Cardiac septum (tissue), 1 donor: ENCODE results near the gene AVP. TPM values are rescaled to one million over a fixed set of nuclear protein-coding genes. Genes with fewer than 3 reads are reported as not detected.
"Not testable (repeated sequence)": the region's sequence is repeated elsewhere in the genome, so short reads cannot be mapped to it uniquely, and the experiment has no call there.

ENCODE experiments used
- DNase-seq: peaks from one replicate; pipeline ENCODE4 v3.0.0-alpha.2; 2020; ENCODE audit warnings: low spot score
- intact Hi-C: fragments of 100-400 bp; cut with DNase I; formaldehyde crosslinking; loops from one replicate; pipeline ENCODE4 v1.14.0; 2022
- long read RNA-seq: library from polyadenylated mRNA; unstranded; transcript quantifications from one replicate; pipeline ENCODE4 v2.0.0, GENCODE V29; 2021
- total RNA-seq: library from RNA; stranded (reverse); fragmentation: NEBNext Ultra II Directional; extraction: Animal tissue kit (Norgen Biotek cat#: 25700); gene quantifications from one replicate; pipeline ENCODE4 v1.2.1, GENCODE V29; 2021
- donor health status: DM: no; HTN: no; CAD: no.

Gene AVP, protein sequence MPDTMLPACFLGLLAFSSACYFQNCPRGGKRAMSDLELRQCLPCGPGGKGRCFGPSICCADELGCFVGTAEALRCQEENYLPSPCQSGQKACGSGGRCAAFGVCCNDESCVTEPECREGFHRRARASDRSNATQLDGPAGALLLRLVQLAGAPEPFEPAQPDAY
- total RNA-seq = not detected
- long read RNA-seq = 0 reads

DNA sequence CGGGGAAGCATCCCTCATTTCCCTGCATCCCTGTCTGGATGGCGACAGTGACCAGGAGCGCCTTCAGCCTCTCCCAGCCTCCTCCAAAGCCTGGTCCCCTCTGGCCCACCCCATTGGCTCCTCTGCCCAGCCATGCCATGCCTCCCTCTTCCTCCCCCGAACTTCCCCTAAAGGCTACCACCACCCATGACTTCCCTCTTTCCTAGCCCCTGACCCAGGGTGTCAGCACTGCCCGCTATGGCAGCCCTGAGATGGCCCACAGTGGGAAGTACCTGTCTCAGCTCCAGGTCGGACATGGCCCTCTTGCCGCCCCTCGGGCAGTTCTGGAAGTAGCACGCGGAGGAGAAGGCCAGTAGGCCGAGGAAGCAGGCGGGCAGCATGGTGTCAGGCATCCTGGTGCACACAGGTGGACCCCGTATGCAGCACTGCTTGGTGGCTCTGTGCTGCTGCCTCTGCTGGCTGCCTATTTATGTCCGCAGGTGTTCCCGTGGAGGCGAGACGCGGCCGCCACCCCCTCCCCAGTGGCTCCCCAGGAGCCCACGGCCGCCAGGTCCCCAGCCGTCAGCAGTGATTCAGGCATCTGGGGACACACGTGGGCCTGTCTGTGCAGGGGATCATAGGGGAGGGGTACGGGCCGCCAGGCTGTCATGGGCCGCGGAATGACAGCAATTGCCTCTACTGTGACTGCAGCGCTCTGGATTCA is at the start of gene AVP:
AVP (minus strand) TSS at position 442 of the 703 bp plus-strand sequence; CDS start at position 392, 50 bp downstream.
- DNase-seq = no peak
- intact Hi-C loops = no loop called here

- DNase-seq = no peak
- intact Hi-C loops = no loop called here
These were observed 49.6 kb upstream of the AVP start for GRCh38 chr20:3134151-3134550.

- DNase-seq = no peak
- intact Hi-C loops = no loop called here
These were observed 48.6 kb upstream of the AVP start for GRCh38 chr20:3133155-3133554.

- intact Hi-C loops = no loop called here
- DNase-seq = no peak
These were observed 45.6 kb upstream of the AVP start for GRCh38 chr20:3130051-3130600.

- DNase-seq = no peak
- intact Hi-C loops = no loop called here
These were observed 44.6 kb upstream of the AVP start for GRCh38 chr20:3129094-3129493.

- intact Hi-C loops = no loop called here
- no peak for DNase-seq
These were observed 43.9 kb upstream of the AVP start for GRCh38 chr20:3128275-3128984.

GRCh38 chr20:3126527-3126859 is 42.0 kb upstream of the AVP start:
- intact Hi-C loops = no loop called here
- no peak for DNase-seq

- DNase-seq, intact Hi-C loops: not testable (repeated sequence)
These were observed 41.4 kb upstream of the AVP start for GRCh38 chr20:3125776-3126526.

DNA sequence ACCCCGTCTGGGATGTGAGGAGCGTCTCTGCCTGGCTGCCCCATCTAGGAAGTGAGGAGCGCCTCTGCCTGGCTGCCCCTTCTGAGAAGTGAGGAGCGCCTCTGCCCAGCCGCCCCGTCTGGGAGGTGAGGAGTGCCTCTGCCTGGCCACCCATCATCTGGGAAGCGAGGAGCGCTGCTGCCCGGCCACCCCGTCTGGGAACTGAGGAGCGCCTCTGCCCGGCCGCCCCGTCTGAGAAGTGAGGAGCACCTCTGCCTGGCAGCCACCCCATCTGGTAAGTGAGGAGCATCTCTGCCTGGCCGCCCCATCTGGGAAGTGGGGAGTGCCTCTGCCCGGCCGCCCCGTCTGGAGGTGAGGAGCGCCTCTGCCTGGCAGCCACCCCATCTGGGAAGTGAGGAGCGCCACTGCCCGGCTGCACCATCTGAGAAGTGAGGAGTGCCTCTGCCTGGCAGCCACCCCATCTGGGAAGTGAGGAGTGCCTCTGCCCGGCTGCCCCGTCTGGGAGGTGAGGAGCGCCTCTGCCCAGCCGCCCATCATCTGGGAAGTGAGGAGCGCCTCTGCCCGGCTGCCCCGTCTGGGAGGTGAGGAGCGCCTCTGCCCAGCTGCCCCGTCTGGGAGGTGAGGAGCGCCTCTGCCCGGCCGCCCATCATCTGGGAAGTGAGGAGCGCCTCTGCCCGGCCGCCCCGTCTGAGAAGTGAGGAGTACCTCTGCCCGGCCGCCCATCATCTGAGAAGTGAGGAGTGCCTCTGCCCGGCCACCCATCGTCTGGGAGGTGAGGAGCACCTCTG is 40.4 kb upstream of the AVP start:
- intact Hi-C loops = not testable (repeated sequence)
- peak; percentile 60 for DNase-seq

DNA sequence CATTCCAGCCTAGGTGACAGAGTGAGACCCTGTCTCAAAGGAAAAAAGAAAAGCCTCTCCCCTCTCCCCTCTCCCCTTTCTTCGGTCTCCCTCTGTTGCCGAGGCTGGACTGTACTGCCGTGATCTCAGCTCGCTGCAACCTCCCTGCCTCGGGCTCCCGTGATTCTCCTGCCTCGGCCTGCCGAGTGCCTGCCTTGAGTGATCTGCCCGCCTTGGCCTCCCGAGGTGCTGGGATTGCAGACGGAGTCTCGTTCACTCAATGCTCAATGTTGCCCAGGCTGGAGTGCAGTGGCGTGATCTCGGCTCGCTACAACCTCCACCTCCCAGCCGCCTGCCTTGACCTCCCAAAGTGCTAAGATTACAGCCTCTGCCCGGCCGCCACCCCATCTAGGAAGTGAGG is 39.6 kb upstream of the AVP start:
- intact Hi-C loops = not testable (repeated sequence)

GRCh38 chr20:3123542-3123941 is 39.0 kb upstream of the AVP start:
- no peak for DNase-seq
- intact Hi-C loops = no loop called here

More for the DNA sequence above, 39.6 kb upstream of the AVP start:
- DNase-seq = not testable (repeated sequence)

GRCh38 chr20:3121955-3122610 is 37.6 kb upstream of the AVP start:
- DNase-seq = no peak
- intact Hi-C loops = no loop called here

DNA sequence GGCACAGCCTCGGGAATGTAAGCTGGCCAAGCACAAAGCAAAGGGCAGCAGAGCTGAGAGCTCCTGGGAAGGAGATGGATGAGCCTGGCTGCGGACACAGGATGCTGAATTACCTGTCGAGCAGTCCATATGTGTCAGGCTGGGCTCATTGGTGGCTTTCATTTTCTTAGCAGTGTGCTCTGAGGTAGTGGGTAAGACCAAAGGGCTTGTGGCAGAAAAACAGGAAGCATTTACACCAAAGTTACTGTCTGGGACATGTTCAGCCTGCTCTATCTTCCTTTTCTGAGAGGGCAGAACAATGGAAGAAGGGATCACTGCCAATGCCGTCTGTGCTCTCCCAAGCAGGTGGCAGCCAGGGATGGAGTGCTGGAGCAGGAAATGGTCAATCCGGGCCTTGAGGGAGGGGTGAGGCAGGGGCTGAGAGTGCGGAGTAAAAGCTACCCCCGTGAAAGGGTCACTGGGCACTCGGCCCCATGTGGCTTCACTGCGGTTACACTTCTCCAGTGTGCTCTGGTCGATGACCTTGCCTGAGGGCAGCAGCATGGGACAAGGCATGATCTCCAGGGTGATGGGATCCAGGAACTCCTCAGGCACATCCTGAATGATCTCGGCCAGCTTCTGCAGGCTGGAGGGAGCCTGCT is 36.9 kb upstream of the AVP start:
- intact Hi-C loops = no loop called here
- no peak for DNase-seq

DNA sequence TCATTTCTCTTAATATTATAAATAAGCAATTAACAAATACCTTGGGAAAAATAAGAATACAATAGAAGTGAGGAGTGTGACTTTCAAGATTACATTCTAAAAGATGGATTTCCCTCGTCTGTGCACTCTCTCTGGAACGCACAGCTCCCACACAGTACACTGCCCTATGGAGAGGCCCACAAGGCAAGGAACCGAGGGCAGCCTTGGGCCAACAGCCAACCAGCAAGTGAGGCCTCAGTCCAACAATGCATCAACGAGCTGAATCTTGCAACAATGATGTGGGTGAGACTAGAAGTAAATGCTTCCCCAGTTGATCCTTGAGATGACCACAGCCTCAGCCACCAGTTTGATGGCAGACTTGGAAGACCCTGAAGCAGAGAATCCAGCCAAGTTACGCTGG is 34.5 kb upstream of the AVP start:
- no peak for DNase-seq
- intact Hi-C loops = loop anchor here (5.0 kb wide), 1 partner anchor 67 kb away; no protein-coding TSS in a partner anchor

DNA sequence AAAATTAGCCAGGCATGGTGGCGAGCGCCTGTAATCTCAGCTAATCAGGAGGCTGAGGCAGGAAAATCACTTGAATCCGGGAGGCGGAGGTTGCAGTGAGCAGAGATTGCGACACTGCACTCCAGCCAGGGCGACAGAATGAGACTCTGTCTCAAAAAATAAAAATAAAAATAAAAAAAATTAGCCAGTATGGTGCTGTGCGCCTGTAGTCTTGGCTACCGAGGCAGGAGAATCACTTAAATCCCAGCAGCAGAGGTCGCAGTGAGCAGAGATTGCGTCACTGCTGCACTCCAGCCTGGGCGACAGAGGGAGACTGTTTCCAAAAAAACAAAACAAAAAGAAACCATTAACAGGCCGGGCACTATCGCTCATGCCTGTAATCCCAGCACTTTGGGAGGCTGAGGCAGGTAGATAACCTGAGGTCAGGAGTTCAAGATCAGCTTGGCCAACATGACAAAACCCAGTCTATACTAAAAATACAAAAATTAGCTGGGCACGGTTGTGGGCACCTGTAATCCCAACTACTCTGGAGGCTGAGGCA is 33.4 kb upstream of the AVP start:
- intact Hi-C loops = loop anchor here (5.0 kb wide), 1 partner anchor 66 kb away; no protein-coding TSS in a partner anchor
- not testable (repeated sequence) for DNase-seq

- no peak for DNase-seq
These were observed 31.8 kb upstream of the AVP start for GRCh38 chr20:3116341-3116740.

DNA sequence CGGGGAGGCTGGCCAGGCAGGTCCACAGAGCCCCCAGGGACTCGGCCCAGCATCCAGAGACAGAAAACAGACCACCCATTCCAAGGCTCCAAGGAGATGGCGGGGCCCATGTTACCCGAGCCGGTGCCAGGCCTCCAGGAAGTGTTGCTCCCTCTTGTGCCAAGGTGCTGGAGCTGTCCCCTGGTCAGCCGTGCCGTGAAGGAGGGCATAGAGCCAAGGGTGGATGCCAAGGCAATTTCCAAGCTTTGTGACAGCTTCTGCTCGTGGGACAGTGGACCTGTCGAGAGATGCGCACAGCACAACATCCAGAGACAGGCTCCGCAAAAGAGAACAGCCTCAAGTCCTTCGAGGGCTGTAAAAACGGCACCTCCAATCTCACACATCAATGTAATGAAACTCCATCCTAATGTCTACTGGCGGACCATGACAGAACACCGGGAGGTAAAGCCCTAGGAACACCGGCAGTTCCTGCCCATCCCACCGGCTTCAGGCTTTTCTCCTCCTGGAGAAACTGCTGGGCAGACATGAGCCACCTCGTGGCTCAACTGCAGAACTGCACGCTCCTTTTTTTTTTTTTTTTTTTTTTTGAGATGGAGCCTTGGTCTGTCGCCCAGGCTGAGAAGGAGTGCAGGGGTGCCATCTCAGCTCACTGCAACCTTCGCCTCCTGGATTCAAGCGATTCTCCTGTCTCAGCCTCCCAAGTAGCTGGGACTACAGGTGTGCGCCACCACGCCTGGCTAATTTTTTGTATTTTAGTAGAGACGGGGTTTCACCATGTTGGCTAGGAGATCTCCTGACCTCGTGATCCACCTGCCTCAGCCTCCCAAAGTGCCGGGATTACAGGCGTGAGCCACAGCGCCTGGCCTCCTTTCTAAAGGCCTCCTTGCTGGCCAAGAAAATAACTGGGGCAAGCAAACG is 30.9 kb upstream of the AVP start:
- intact Hi-C loops = loop anchor here (5.0 kb wide), 1 partner anchor 63 kb away; no protein-coding TSS in a partner anchor
- DNase-seq = no peak

More at GRCh38 chr20:3116341-3116740, 31.8 kb upstream of the AVP start:
- intact Hi-C loops = loop anchor here (5.0 kb wide), 1 partner anchor 64 kb away; no protein-coding TSS in a partner anchor
